Psoas muscle (tissue), 8 donors: ENCODE measurements around the gene CNN2. TPM values are rescaled to one million over a fixed set of nuclear protein-coding genes. Genes with fewer than 3 reads are reported as not detected.

Experiments
- ATAC-seq, 4 donors: fragments of 200-7000 bp; cut with Tn5 transposase; one replicate each; pipeline ENCODE4 v1.9.1; 2020; ENCODE audit warnings: moderate library complexity in 3 of 4, mild to moderate bottlenecking in 2 of 4
- DNase-seq, 2 donors: peaks; one replicate each; pipeline ENCODE4 v3.0.0-alpha.2; 2020
- H3K27ac ChIP-seq: fragments of 200-600 bp; one replicate; pipeline ENCODE4 v1.8.0; 2022
- H3K27me3 ChIP-seq, 3 donors: fragments of 200-600 bp in 1 of 3; one replicate each; pipeline versions ENCODE4 v1.6.1 to v1.8.0; 2013 to 2022; ENCODE audit warnings: low read length in 2 of 3, mild to moderate bottlenecking in 2 of 3, moderate library complexity in 1 of 3; ENCODE audit not compliant: insufficient read depth in 3 of 3
- H3K36me3 ChIP-seq, 2 donors: fragments of 200-600 bp in 1 of 2; one replicate each; pipeline versions ENCODE4 v1.6.1 to v1.8.0; 2013 to 2022; ENCODE audit warnings: low read depth in 1 of 2, mild to moderate bottlenecking in 1 of 2, moderate library complexity in 1 of 2; ENCODE audit not compliant: insufficient read depth in 1 of 2
- H3K4me1 ChIP-seq: fragments of 200-600 bp; one replicate; pipeline ENCODE4 v1.8.0; 2022
- H3K4me3 ChIP-seq: fragments of 200-600 bp; one replicate; pipeline ENCODE4 v1.8.0; 2022; ENCODE audit warnings: mild to moderate bottlenecking
- H3K9me3 ChIP-seq: fragments of 200-600 bp; one replicate; pipeline ENCODE4 v1.8.0; 2022
- CTCF ChIP-seq: fragments of 200-600 bp; IDR thresholded peaks from one replicate; pipeline ENCODE4 v1.8.0; 2022; ENCODE audit warnings: antibody characterized with exemption
- WGBS, 3 donors: extraction: QIAGEN DNeasy Blood & Tissue Kit; methylation state at CpG; one replicate each; pipeline versions ENCODE4 v1.1.6 to v1.1.7; 2013; 5-methylcytosine and 5-hydroxymethylcytosine counted together
- intact Hi-C, 2 donors: fragments of 100-400 bp; cut with DNase I; formaldehyde crosslinking; loops; one replicate each; pipeline versions ENCODE4 v1.11.0 to v1.14.2; 2022
- polyA plus RNA-seq, 3 donors: library from polyadenylated mRNA; stranded (reverse); fragments of 200-250 nt; gene quantifications; one replicate each; pipeline ENCODE4 v1.2.3, GENCODE V29; 2013
- total RNA-seq, 4 donors: library from RNA; stranded (reverse); fragmentation: NEBNext Ultra II Directional in 2 of 4; extraction: Animal tissue kit (Norgen Biotek cat#: 25700) in 2 of 4; gene quantifications; one replicate each; pipeline versions ENCODE4 v1.2.1 to v1.2.4, GENCODE V29; 2021 to 2023
- donor health status: healthy with polysubstance abuse.
- donor health status: DM: no; HTN: no; CAD: no; lungs with moderate emphysema.
- donor health status: Bipolar disorder and iron deficiency.
- donor health status: healthy.
- donor health status: DM: yes; HTN: yes; CAD: no.
- donor health status: DM: no; HTN: no; CAD: no.
- donor health status: DM: no; HTN: no; CAD: no.
- donor health status: DM: yes; HTN: yes; CAD: no.

CNN2 gene
- total and polyA plus RNA-seq, 7 donors = 1.7 to 9.5 (median 6.3) TPM

DNA sequence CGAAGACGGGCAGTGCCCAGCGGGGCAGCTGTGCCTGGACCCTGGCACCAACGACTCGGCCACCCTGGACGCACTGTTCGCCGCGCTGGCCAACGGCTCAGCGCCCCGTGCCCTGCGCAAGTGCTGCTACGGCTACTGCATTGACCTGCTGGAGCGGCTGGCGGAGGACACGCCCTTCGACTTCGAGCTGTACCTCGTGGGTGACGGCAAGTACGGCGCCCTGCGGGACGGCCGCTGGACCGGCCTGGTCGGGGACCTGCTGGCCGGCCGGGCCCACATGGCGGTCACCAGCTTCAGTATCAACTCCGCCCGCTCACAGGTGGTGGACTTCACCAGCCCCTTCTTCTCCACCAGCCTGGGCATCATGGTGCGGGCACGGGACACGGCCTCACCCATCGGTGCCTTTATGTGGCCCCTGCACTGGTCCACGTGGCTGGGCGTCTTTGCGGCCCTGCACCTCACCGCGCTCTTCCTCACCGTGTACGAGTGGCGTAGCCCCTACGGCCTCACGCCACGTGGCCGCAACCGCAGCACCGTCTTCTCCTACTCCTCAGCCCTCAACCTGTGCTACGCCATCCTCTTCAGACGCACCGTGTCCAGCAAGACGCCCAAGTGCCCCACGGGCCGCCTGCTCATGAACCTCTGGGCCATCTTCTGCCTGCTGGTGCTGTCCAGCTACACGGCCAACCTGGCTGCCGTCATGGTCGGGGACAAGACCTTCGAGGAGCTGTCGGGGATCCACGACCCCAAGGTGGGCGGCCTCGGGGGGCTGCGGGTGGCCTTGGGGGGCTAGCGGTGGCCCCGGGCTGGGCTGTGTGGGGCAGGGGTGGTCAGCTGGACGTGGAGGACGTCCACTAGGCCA, 21.4 kb upstream of the CNN2 start:
- ATAC-seq (no peak), DNase-seq (no peak)
- Histone ChIP-seq H3K9me3 (no peaks in the 10 kb centered on the region), H3K4me3 (no peak overlapping the region), H3K36me3 (peaks cover 3 to 15% of the 10 kb centered on the region in 2 donors), H3K27me3 (peaks cover 0 to 31% (median 19%) of the 10 kb centered on the region in 3 donors), H3K27ac (no peak overlapping the region), H3K4me1 (no peaks in the 10 kb centered on the region)
- no peak for TF ChIP-seq CTCF
- 81 to 85% (median 82%) methylated on average over 70 of the region's 70 CpGs for WGBS, 3 donors
- intact Hi-C loops = no loop called here

- Histone ChIP-seq H3K4me3 (no peak overlapping the region), H3K9me3 (no peaks in the 10 kb centered on the region), H3K27me3 (peaks cover 0 to 13% (median 5%) of the 10 kb centered on the region in 3 donors), H3K36me3 (peaks cover 11 to 33% of the 10 kb centered on the region in 2 donors), H3K4me1 (no peaks in the 10 kb centered on the region), H3K27ac (no peak overlapping the region)
- no peak for TF ChIP-seq CTCF
- 74 to 79% (median 74%) methylated on average over 25 to 27 of the region's 27 CpGs for WGBS, 3 donors
- no peak for ATAC-seq
- intact Hi-C loops = no loop called here
- no peak for DNase-seq
These were observed 19.6 kb upstream of the CNN2 start for GRCh38 chr19:1006711-1007398.

DNA sequence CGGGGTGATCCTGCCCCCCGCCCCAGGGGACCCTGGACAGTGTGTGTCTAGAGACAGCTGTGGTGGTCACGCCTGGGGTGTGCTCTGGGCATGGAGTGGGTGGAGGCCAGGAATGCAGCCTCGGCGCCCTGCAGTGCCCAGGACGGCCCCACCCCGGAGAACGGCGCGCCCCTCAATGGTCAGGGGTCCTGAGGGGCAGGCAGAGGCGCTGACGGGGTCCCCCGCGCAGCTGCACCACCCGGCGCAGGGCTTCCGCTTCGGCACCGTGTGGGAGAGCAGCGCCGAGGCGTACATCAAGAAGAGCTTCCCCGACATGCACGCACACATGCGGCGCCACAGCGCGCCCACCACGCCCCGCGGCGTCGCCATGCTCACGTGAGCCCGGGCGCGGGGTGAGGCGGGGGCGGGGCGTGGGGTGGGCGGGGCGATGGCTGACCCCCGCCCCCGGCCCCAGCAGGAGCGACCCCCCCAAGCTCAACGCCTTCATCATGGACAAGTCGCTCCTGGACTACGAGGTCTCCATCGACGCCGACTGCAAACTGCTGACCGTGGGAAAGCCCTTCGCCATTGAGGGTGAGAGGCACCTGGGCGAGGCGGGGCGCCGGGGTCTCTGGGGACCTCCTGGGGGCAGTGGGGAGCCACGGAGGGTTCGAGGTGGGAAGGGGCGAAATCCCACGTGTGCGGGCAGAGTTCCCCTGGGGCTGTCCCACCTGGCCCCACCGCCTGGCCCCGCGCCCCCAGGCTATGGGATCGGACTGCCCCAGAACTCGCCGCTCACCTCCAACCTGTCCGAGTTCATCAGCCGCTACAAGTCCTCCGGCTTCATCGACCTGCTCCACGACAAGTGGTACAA, 18.8 kb upstream of the CNN2 start:
- intact Hi-C loops = no loop called here
- Histone ChIP-seq H3K36me3 (peaks cover 13 to 41% of the 10 kb centered on the region in 2 donors), H3K27me3 (peaks cover 0 to 9% (median 0%) of the 10 kb centered on the region in 3 donors), H3K9me3 (no peaks in the 10 kb centered on the region), H3K4me3 (no peak overlapping the region), H3K27ac (no peak overlapping the region), H3K4me1 (no peaks in the 10 kb centered on the region)
- ATAC-seq = no peak
- 89 to 91% (median 90%) methylated on average over 64 to 73 of the region's 73 CpGs for WGBS, 3 donors
- no peak for DNase-seq
- no peak for TF ChIP-seq CTCF

GRCh38 chr19:1008268-1009040, 18.0 kb upstream of the CNN2 start:
- H3K27ac ChIP-seq = no peak overlapping the region
- TF ChIP-seq CTCF = no peak
- H3K9me3 ChIP-seq = no peaks in the 10 kb centered on the region
- H3K27me3 ChIP-seq = peaks cover 0 to 2% (median 0%) of the 10 kb centered on the region in 3 donors
- no peak overlapping the region for H3K4me3 ChIP-seq
- H3K4me1 ChIP-seq = no peaks in the 10 kb centered on the region
- peak in 1 of 2 donors; percentile 49 for DNase-seq
- peaks cover 13 to 49% of the 10 kb centered on the region in 2 donors for H3K36me3 ChIP-seq
- intact Hi-C loops = no loop called here
- peak in 2 of 4 donors; percentile 6 to 8 for ATAC-seq
- WGBS, 3 donors = 90 to 93% (median 93%) methylated on average over 45 of the region's 45 CpGs
